ENCODE data around the gene KDM2A.

Gene KDM2A

DNA sequence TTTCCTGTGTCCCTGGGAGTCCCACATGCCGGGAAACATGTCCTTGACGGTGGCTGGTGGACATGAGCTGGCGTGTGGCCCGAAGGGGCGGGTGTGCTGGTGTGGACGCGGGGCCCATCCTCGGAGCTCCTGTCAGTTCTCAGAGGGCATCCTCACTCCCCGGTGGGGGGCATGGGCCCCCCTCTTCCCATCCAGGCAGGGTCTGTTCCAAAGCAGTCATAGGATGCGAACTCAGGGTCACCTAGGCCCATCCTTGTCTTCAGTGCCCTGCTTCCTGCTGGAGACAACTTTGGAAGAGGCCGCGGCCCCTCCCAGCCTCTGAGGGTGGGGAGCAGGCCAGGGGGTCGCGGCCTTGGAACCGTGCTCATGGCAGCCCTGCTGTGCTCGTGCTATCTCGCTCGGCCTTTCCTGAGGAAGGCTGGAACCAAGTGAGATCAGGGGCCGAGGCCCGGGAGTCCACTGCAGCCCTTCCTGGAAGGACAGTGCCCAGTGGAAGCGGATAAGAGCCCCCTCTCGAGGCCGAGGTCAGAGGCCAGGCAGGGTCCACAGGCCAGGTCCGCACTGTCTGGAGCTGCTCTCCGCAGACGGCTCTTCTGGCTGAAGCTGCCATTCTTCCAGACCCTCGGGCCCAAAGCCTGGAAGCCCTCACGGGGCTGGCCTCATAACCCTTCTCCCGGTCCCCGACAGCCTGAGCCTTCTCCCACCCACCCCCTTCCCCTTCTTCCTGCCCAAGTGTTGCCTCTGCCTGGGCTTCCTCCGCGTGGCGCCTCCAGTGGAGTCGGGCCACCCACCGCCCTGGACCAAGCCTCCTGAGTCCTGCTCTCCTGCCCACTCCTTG lies 155.9 kb downstream of the KDM2A start:
- DNase-seq: no peak

DNA sequence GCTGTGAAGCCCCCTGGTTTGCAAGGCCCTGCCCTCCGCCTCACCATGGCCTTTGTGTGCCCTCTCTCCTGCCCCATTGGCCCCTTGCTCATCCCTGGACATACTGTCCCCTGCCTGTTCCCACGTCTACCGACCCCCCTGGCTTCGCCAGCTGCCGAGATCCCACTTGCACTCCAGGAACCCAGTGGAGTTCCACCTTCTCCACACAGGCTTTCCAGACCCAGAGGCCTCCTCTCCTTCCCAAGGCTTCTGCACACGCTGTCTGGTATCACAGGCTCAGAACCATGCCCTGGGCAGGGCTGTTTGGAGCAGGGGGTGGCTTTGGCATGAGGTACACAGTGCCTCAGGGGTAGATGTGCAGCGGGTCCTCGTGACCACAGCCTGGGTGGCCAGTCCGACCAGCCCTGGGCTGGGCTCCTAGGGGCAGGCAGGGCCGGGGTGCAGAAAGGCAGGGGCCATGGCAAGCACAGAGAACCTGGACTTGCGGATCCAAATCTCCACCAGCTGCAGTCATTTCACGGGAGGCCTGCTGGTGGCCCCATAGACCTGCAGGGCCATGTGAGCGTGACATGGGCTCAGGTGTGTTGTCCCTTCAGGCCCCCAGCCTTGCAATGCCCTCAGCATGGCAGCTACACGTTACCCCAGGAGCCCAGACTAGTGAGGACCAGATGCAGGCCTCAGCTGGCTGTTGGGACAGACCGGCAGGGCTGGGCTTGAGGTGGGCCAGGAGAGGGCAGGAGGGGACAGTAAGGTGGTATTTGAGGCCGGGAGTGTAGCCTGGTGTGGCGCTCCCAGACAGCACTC lies 156.7 kb downstream of the KDM2A start:
- DNase-seq: no peak

DNA sequence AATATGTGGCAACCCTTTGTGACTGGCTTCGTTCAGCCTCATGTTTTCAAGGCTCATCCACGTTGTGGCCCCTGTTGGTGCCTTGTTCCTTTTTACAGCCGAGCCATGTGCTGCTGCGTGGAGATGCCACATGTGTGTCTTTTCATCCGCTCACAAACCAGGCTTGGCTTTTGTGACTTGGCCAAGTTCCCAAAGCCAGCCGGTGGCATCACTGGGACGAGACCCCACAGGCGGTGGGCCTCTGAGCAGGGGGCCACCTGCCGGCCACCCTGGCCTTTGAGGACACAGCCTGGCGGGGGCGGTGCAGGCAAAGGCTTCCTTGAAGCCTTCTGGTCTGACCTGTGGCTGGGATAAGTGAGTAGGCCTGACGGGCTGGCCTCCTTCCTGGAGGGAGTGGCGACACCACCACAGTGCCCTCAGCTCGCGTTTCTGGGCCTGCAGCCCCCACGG lies 157.7 kb downstream of the KDM2A start:
- no peak for DNase-seq

DNA sequence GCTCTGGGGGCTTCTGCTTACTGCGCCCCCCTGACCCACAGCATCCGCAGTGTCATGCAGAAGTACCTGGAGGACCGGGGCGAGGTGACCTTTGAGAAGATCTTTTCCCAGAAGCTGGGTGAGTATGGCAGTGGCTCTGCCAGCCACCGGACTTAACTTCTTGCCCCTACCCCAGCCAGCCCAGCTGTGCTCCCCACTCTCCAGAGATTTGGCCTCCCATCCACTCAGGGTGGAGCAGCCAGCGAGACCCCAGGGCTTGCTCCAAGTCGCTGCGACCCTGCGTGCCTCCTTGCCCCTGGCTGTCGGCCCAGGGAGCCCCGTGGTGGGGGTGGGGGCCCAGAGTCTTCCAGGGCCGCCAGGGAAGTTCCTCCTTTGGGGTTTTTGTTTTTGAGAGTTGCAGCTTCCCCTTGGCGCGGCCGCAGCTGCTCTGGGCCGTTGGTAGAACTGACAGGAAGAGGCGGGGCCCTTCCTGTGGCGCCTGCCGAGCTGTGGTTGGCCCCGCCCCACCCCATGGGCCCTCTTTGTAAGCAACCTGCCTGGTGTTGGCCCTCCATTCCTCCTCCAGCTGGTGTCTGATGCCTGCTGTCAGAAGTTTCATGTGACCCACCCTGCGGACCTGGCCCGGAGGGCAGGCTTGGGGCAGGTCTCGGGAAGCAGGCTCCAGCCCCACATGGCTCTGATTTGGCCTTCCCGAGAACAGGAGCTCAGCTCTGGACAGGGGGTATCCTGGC lies 158.3 kb downstream of the KDM2A start:
- DNase-seq: no peak

DNA sequence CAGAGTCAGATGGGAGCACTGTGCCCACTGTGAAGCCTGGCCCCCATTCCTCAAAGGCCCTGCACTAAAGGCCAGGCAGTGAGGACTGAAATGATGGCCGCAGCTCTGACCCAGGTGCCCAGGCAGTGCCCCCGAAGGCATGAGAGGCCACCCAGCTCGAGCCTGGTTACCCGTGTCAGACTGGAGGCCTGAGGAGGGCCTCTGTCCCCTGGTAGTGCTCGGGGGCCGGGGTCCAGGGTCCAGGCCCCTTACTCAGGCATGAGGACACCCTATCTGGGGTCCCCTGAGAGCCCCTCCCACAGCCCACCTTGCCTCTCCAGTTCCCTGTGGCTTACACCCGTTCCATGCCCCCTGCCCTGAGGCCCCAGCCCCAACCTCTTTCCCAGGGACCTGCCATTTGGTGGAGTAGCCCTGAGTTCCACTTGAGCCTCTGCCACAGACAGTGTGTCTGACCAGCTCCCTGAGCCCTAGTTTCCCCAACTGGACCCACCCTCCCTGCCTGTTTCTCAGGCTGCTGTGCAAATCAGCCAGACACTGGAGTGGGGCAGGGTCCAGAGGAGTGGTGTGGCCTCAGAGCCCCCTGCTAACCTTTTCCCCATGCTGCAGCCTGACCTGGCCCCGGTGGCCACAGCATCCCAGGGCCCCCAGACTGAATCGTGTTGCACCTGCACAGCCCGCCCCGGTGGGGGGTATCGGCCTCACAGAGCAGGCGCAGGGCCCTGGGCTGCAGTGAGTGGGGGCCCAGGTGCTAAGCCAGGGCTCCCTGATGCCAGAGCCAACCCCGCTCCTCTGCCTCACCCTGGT lies 159.3 kb downstream of the KDM2A start:
- no peak for DNase-seq

DNA sequence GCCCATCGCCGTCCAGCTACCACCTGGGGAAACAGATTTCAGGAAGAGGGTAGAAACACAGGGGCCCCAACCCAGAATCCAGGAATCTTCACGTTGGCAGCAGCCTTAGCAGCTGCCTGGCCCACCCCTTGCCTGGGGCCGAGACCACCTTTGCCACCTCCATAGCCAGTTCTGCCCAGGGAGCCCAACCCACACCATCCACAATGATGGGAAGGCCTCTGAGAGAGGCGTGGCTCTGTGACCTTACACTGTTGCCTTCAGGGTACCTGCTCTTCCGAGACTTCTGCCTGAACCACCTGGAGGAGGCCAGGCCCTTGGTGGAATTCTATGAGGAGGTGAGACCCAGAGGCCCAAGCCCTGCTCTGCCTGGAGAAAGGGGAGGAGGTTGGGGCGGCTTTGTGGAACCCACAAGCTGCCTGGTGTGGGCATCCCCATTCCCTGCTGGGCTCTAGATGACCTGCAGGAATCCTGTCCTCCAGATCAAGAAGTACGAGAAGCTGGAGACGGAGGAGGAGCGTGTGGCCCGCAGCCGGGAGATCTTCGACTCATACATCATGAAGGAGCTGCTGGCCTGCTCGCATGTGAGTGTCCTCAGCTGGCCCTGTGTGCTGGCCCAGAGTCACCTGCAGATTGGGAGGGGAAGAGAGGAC lies 160.0 kb downstream of the KDM2A start:
- DNase-seq: no peak

DNA sequence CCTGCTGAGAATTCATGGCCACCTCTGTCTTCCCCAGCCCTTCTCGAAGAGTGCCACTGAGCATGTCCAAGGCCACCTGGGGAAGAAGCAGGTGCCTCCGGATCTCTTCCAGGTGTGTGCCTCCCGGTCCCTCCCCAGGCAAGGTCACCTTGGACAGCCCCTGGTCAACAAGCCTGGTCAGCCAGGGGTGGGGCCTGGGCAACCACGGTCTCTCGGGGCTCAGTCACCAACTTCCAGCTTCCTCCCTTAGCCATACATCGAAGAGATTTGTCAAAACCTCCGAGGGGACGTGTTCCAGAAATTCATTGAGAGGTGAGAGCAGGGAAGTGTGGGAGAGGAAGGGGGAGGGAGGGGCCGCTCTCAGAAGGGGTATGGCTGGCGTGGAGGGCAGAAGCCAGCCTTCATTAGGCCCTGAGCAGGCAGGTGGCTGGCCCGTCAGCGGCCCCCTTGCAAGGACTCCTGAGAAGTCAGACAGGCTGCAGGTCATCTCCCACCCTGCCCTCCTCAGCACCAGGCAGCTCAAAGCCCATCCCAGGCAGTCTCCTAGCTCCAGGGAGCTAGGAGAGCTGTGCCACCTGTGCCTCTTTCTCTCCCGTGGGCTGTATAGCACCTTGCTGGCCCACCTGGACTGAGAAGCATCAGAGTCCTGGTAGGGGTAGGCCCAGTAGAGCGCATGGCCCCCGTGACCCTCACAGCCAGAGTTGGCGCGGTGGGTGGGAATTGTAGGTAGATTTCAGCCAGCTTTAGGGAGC lies 160.7 kb downstream of the KDM2A start:
- DNase-seq: no peak

DNA sequence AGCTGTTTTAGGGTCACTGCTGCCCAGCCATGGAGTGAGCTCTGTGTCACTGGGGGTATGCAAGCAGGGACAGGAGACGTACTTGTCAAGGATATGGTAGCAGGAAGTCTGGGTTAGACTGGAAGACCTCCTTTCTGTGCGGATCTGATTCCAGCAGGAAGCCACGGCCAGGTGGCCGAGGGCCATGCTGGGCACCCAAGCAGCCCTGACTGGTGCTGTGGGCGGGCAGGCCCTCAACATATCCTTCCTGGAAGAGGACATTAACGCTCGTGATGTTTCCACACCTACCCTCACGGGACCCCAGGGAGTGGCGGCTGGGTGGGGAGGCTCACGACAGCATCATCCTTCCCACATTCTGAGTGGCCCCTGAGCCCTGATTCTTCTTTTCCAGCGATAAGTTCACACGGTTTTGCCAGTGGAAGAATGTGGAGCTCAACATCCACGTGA lies 161.3 kb downstream of the KDM2A start:
- no peak for DNase-seq

DNA sequence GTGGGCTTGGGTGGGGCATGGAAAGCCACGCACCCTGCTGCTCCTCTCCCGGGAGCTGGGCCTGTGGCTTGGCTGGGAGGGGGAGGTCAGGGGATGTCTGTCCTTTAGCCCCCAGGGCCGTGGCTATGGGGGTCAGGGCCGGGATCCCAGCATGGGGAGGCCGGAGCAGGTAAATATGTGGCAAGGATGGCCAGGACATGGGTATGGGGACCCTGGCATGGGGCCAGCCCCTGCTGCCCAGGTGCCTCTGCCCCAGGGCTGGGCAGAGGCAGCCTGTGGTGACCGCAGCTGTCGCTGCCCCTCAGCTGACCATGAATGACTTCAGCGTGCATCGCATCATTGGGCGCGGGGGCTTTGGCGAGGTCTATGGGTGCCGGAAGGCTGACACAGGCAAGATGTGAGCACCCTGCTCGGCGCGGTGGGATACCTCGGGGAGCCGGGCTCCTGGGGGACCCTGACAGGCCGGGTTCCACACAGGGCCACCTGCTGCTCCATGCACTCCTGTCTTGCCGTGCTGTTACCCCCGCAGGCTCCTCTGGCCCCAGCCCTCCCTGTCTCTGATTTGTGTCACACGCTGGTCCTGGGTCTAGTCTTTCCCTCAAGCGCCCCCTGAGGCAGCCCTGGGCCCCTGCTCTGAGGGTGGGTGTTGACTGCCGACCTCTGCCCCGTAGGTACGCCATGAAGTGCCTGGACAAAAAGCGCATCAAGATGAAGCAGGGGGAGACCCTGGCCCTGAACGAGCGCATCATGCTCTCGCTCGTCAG lies 161.9 kb downstream of the KDM2A start:
- no peak for DNase-seq

DNA sequence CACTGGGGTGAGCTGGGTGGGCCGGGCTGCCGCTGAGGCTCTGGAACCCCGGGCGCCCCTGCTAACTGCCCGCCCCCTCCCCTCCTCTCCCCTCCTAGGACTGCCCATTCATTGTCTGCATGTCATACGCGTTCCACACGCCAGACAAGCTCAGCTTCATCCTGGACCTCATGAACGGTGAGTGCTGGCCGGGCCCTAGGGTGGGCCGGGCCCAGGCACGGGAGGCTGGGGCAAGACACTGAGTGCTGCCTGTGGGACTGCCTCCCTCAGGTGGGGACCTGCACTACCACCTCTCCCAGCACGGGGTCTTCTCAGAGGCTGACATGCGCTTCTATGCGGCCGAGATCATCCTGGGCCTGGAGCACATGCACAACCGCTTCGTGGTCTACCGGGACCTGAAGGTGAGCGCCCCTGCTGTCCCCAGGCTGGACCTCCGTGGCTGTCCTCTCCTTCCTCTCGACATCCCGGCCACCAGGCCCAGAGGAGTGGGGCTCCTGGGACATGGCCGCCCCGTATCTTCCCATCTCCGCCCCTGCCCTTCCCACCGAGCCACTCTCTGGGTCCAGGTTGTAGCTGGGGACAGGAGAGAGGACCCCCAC lies 162.6 kb downstream of the KDM2A start:
- no peak for DNase-seq

DNA sequence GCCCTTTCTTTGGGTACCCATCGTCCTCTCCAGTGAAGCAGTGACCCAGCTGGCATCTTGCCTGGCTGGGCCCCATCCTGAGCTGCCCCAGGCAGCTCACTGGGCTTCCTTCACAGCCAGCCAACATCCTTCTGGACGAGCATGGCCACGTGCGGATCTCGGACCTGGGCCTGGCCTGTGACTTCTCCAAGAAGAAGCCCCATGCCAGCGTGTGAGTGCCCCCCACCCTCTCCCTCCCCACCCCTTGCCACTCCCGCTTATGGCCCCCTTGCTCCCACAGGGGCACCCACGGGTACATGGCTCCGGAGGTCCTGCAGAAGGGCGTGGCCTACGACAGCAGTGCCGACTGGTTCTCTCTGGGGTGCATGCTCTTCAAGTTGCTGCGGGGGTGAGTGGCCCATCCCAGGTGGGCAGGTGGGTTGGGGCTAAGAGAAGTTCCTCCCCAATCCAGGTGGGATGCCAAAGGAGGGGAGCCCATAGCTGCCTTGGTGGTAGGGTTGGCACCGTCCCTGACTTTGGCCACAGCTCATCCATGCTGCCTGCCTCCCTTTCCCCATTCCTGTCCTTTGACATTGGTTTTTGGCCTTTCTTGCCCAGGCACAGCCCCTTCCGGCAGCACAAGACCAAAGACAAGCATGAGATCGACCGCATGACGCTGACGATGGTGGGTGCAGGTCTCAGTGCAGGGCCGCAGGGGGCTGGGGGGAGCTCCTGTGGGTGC lies 163.3 kb downstream of the KDM2A start:
- no peak for DNase-seq

DNA sequence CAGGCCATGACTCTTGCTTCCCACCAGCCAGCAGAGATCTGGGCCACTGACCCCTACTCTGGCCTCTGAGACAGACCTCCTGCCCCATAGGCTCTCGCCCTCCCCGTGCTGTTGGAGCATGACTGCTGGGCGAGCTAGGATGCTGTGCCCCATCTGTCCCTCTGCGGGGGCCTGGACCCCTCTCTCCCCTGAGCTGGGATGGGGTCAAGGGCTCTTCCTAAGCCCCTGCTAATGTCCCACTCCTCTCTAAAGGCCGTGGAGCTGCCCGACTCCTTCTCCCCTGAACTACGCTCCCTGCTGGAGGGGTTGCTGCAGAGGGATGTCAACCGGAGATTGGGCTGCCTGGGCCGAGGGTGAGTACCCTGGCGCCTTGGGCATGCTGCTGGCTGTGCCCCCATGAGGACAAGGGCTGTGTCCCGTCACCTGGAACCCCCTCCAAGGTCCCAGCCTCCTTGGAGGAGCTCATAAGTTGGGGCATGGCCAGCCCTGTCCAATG lies 163.9 kb downstream of the KDM2A start:
- DNase-seq: no peak

DNA sequence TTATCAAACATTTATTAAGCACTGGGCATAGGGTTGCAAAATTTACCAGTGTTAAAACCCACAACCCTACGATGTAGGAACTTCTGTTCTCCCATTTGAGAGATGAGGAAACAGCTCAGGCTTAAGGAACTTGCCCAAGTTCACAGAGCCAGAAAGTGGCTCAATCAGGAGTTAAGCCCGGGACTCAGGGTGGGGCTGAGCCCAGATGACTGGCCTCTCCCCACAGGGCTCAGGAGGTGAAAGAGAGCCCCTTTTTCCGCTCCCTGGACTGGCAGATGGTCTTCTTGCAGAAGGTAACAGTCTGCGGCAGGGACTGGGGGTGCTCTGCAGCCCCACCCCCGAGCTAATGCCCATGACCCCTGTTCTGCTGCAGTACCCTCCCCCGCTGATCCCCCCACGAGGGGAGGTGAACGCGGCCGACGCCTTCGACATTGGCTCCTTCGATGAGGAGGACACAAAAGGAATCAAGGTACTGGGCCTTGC lies 164.5 kb downstream of the KDM2A start:
- no peak for DNase-seq

DNA sequence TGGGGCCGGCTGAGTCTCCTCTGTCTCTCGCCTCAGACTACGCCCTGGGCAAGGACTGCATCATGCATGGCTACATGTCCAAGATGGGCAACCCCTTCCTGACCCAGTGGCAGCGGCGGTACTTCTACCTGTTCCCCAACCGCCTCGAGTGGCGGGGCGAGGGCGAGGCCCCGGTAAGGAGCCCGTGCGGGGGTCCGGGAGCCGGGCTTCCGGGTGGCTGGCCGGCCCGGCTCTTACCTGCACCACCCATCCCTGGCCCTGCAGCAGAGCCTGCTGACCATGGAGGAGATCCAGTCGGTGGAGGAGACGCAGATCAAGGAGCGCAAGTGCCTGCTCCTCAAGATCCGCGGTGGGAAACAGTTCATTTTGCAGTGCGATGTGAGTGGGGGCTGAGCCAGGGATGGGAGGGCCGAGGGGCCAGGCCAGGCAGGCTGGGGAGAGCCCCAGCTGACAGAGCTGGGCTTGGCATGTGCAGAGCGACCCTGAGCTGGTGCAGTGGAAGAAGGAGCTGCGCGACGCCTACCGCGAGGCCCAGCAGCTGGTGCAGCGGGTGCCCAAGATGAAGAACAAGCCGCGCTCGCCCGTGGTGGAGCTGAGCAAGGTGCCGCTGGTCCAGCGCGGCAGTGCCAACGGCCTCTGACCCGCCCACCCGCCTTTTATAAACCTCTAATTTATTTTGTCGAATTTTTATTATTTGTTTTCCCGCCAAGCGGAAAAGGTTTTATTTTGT lies 165.9 kb downstream of the KDM2A start:
- no peak for DNase-seq

DNA sequence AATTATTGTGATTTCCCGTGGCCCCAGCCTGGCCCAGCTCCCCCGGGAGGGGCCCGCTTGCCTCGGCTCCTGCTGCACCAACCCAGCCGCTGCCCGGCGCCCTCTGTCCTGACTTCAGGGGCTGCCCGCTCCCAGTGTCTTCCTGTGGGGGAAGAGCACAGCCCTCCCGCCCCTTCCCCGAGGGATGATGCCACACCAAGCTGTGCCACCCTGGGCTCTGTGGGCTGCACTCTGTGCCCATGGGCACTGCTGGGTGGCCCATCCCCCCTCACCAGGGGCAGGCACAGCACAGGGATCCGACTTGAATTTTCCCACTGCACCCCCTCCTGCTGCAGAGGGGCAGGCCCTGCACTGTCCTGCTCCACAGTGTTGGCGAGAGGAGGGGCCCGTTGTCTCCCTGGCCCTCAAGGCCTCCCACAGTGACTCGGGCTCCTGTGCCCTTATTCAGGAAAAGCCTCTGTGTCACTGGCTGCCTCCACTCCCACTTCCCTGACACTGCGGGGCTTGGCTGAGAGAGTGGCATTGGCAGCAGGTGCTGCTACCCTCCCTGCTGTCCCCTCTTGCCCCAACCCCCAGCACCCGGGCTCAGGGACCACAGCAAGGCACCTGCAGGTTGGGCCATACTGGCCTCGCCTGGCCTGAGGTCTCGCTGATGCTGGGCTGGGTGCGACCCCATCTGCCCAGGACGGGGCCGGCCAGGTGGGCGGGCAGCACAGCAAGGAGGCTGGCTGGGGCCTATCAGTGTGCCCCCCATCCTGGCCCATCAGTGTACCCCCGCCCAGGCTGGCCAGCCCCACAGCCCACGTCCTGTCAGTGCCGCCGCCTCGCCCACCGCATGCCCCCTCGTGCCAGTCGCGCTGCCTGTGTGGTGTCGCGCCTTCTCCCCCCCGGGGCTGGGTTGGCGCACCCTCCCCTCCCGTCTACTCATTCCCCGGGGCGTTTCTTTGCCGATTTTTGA lies 166.8 kb downstream of the KDM2A start:
- DNase-seq: no peak

DNA sequence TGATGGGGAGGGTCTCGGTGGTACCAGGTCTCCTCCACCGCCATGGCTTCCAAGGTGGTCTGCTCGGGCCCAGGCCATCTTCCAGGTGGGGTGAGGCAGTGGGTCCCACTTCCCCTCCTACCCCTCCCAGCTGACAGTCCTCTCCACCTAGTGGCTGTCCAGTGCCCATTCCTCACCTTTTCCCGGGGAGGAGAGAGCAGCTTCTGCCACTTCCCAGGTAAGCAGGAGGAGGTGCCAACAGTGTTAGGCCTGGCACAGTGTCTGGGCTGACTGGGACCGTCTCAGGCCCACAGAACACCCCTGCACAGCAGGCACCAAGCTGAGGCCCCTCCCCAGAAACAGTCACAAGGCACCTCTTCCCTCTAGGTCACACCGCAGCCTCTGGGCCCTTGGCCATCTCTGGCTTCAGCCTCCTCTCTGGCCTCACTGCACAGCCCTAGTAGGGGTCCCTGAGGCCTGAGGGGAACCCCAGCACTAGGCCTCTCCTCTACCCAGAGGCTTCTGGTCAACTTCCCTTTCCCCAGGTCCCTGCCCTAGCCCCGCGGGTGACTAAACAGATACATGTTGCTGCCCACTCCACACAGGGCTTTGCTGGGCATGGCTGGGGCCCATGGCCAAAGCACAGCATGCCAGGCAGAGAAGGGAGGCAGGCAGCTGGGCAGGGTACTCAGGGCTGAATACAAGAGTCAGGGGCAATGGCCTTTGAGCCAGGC lies 167.7 kb downstream of the KDM2A start:
- DNase-seq: no peak
